CD14-positive monocyte (primary cell): ENCODE data around the gene NKX3-2. TPM values are rescaled to one million over a fixed set of nuclear protein-coding genes. Genes with fewer than 3 reads are reported as not detected.

Experiments
- DNase-seq, 3 donors: peaks; one replicate each; pipeline ENCODE4 v3.0.0-alpha.2; 2011 to 2022
- H2AFZ ChIP-seq: 2 replicates; pipeline ENCODE4 v1.6.0; 2012; ENCODE audit warnings: mild to moderate bottlenecking, low read depth, low read length, inconsistent platforms; ENCODE audit not compliant: insufficient read depth, poor library complexity, severe bottlenecking
- H3K27ac ChIP-seq, 2 donors: 1 replicate in 1 of 2; 2 replicates in 1 of 2; pipeline ENCODE4 v1.5.1; 2012 to 2013; ENCODE audit warnings: low read length in 2 of 2, control low read depth in 1 of 2, inconsistent platforms in 1 of 2, low read depth in 1 of 2, mild to moderate bottlenecking in 1 of 2
- H3K27me3 ChIP-seq, 2 donors: one replicate each; pipeline versions ENCODE4 v1.6.0 to v1.6.1; 2011 to 2013; ENCODE audit warnings: low read length in 2 of 2; ENCODE audit not compliant: control insufficient read depth in 2 of 2, insufficient read depth in 2 of 2
- H3K36me3 ChIP-seq, 2 donors: replicated peaks in 1 of 2; 1 replicate in 1 of 2; 2 replicates in 1 of 2; pipeline versions ENCODE4 v1.5.1 to v1.6.1; 2012 to 2013; ENCODE audit warnings: low read length in 2 of 2, control low read depth in 1 of 2, inconsistent platforms in 1 of 2, mild to moderate bottlenecking in 1 of 2; ENCODE audit not compliant: insufficient read depth in 2 of 2, control insufficient read depth in 1 of 2
- H3K4me1 ChIP-seq, 2 donors: 1 replicate in 1 of 2; 2 replicates in 1 of 2; pipeline versions ENCODE4 v1.5.1 to v1.6.1; 2012 to 2013; ENCODE audit warnings: low read length in 2 of 2, control low read depth in 1 of 2, inconsistent platforms in 1 of 2, mild to moderate bottlenecking in 1 of 2, moderate library complexity in 1 of 2; ENCODE audit not compliant: insufficient read depth in 2 of 2, control insufficient read depth in 1 of 2
- H3K4me2 ChIP-seq: replicated peaks from 2 replicates; pipeline ENCODE3; 2012; ENCODE audit warnings: low read length, moderate library complexity, mild to moderate bottlenecking; ENCODE audit not compliant: poor library complexity, severe bottlenecking; ENCODE audit errors: extremely low read depth
- H3K4me3 ChIP-seq, 3 experiments: fragments of 200-600 bp in 1 of 3; sonication (generic) in 1 of 3; replicated peaks in 1 of 3; 1 replicate in 2 of 3; 2 replicates in 1 of 3; pipeline ENCODE4 v1.5.1; 2011 to 2013; ENCODE audit warnings: low read length in 3 of 3, mild to moderate bottlenecking in 3 of 3, control low read depth in 2 of 3, low read depth in 2 of 3, inconsistent platforms in 1 of 3, moderate library complexity in 1 of 3
- H3K79me2 ChIP-seq: 2 replicates; pipeline ENCODE4 v1.6.0; 2012; ENCODE audit warnings: mild to moderate bottlenecking, control low read depth, inconsistent platforms, low read length, moderate library complexity; ENCODE audit not compliant: insufficient read depth
- H3K9ac ChIP-seq: 2 replicates; pipeline ENCODE4 v1.6.0; 2017; ENCODE audit warnings: low read length, mild to moderate bottlenecking; ENCODE audit not compliant: insufficient read depth, poor library complexity, severe bottlenecking
- H3K9me3 ChIP-seq, 2 donors: replicated peaks in 1 of 2; 1 replicate in 1 of 2; 2 replicates in 1 of 2; pipeline versions ENCODE4 v1.5.1 to v1.6.1; 2012 to 2013; ENCODE audit warnings: low read length in 2 of 2, control low read depth in 1 of 2; ENCODE audit not compliant: control insufficient read depth in 1 of 2, insufficient read depth in 1 of 2
- H4K20me1 ChIP-seq: 2 replicates; pipeline ENCODE4 v1.6.0; 2012; ENCODE audit warnings: mild to moderate bottlenecking, low read length, control low read depth, moderate library complexity; ENCODE audit not compliant: insufficient read depth
- H3K27ac Mint-ChIP-seq, 7 donors: one replicate each; pipeline ENCODE4 v1.8.0; 2020; ENCODE audit warnings: mild to moderate bottlenecking in 7 of 7, mixed read lengths in 7 of 7, moderate library complexity in 6 of 7, inconsistent platforms in 2 of 7
- H3K27me3 Mint-ChIP-seq, 3 donors: one replicate each; pipeline ENCODE4 v1.8.0; 2021 to 2022; ENCODE audit warnings: low read depth in 3 of 3, mild to moderate bottlenecking in 3 of 3, mixed read lengths in 3 of 3, moderate library complexity in 3 of 3, inconsistent platforms in 1 of 3
- H3K36me3 Mint-ChIP-seq, 2 donors: one replicate each; pipeline ENCODE4 v1.8.0; 2020; ENCODE audit warnings: mixed read lengths in 2 of 2, inconsistent platforms in 1 of 2, mild to moderate bottlenecking in 1 of 2
- H3K4me1 Mint-ChIP-seq: one replicate; pipeline ENCODE4 v1.8.0; 2020; ENCODE audit warnings: mild to moderate bottlenecking, mixed read lengths
- H3K4me3 Mint-ChIP-seq, 2 donors: one replicate each; pipeline ENCODE4 v1.8.0; 2020; ENCODE audit warnings: mild to moderate bottlenecking in 2 of 2, mixed read lengths in 2 of 2, moderate library complexity in 1 of 2
- H3K9me3 Mint-ChIP-seq, 7 donors: one replicate each; pipeline ENCODE4 v1.8.0; 2020 to 2022; ENCODE audit warnings: mixed read lengths in 7 of 7, mild to moderate bottlenecking in 6 of 7, moderate library complexity in 6 of 7, inconsistent platforms in 2 of 7
- CTCF ChIP-seq: fragments of 200-600 bp; IDR thresholded peaks from one replicate; pipeline ENCODE4 v1.8.0; 2022; ENCODE audit warnings: antibody characterized with exemption, mild to moderate bottlenecking
- WGBS: methylation state at CpG from one replicate; pipeline ENCODE4 v1.1.5; 2013; ENCODE audit warnings: missing lambda C conversion rate; ENCODE audit not compliant: insufficient coverage; 5-methylcytosine and 5-hydroxymethylcytosine counted together
- intact Hi-C, 2 donors: fragments of 100-400 bp; cut with micrococcal nuclease; formaldehyde crosslinking; loops; one replicate each; pipeline versions ENCODE4 v1.15.0 to v1.15.1; 2023
- polyA plus RNA-seq, 3 donors: library from polyadenylated mRNA; depleted of rRNA in 1 of 3; unstranded in 2 of 3; stranded (reverse) in 1 of 3; fragments of 300-500 nt in 2 of 3; fragments of >200 nt in 1 of 3; fragmentation: Illumina TruSeq in 2 of 3; gene quantifications; 1 replicate in 2 of 3; 2 replicates in 1 of 3; pipeline ENCODE4 v1.2.3, GENCODE V29; 2012 to 2021

NKX3-2 gene
- polyA plus RNA-seq, 3 donors: not detected

GRCh38 chr4:13515268-13515667 is 29.0 kb downstream of the NKX3-2 start:
- H2AFZ ChIP-seq: no peak overlapping the region
- peaks cover 73 to 91% of the 10 kb centered on the region in 2 donors for H3K27me3 ChIP-seq
- no peaks in the 10 kb centered on the region for H3K79me2 ChIP-seq
- no peak overlapping the region for H3K9ac ChIP-seq
- 56% methylated on average over 4 of the region's 5 CpGs for WGBS
- H3K9me3 ChIP-seq: no peaks in the 10 kb centered on the region
- H3K4me2 ChIP-seq: no peak overlapping the region
- no peaks in the 10 kb centered on the region for H3K4me1 ChIP-seq
- no peak overlapping the region for H3K27ac ChIP-seq
- no peak for TF ChIP-seq CTCF
- H3K9me3 Mint-ChIP-seq: peaks cover 0 to 1% (median 0%) of the 10 kb centered on the region in 7 donors
- peak overlapping the region in 1 of 2 donors; percentile 67 for H3K4me3 Mint-ChIP-seq
- no peaks in the 10 kb centered on the region for H3K36me3 ChIP-seq
- DNase-seq: no peak
- H4K20me1 ChIP-seq: no peaks in the 10 kb centered on the region
- no peaks in the 10 kb centered on the region for H3K36me3 Mint-ChIP-seq
- no peak overlapping the region for H3K4me3 ChIP-seq
- intact Hi-C loops: no loop called here
- H3K27me3 Mint-ChIP-seq: peaks cover 44 to 67% (median 52%) of the 10 kb centered on the region in 3 donors
- H3K27ac Mint-ChIP-seq: no peak overlapping the region
- no peaks in the 10 kb centered on the region for H3K4me1 Mint-ChIP-seq

- Histone ChIP-seq H3K4me3 (no peak overlapping the region), H3K4me2 (no peak overlapping the region), H3K27me3 (peaks cover 69 to 88% of the 10 kb centered on the region in 2 donors), H2AFZ (no peak overlapping the region), H3K36me3 (no peaks in the 10 kb centered on the region), H3K79me2 (no peaks in the 10 kb centered on the region), H3K27ac (no peak overlapping the region), H3K9me3 (no peaks in the 10 kb centered on the region), H4K20me1 (no peaks in the 10 kb centered on the region), H3K9ac (no peak overlapping the region), H3K4me1 (no peaks in the 10 kb centered on the region)
- no CpG with 5 or more reads among the region's 4 CpGs for WGBS
- H3K27ac Mint-ChIP-seq: no peak overlapping the region
- H3K36me3 Mint-ChIP-seq: no peaks in the 10 kb centered on the region
- H3K27me3 Mint-ChIP-seq: peaks cover 41 to 66% (median 52%) of the 10 kb centered on the region in 3 donors
- peaks cover 0 to 1% (median 0%) of the 10 kb centered on the region in 7 donors for H3K9me3 Mint-ChIP-seq
- DNase-seq: no peak
- H3K4me1 Mint-ChIP-seq: no peaks in the 10 kb centered on the region
- TF ChIP-seq CTCF: no peak
- intact Hi-C loops: no loop called here
- H3K4me3 Mint-ChIP-seq: no peak overlapping the region
Measured at GRCh38 chr4:13514722-13515121, 29.6 kb downstream of the NKX3-2 start.
